ENCODE data around the gene GOLGB1.
"Not testable (repeated sequence)": the region's sequence is repeated elsewhere in the genome, so short reads cannot be mapped to it uniquely, and the experiment has no call there.

DNA sequence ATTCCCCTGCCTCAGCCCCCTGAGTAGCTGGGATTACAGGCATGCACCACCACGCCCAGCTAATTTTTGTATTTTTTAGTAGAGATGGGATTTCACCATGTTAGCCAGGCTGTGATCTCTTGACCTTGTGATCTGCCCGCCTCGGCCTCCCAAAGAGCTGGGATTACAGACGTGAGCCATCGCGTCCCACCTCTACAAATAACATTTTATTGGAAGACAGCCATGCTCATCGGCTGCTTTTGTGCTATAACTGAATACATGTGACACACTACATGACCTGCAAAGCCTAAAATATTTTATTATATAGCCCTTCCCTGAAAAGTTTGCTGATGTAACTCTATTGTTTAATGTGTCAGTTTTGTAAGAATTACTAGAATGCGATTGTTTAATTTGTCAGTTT lies 33.2 kb upstream of the GOLGB1 start:
- not testable (repeated sequence) for TF ChIP-seq POLR2A (IDR thresholded peaks at IDR 0.05; ENCODE audit: low read depth, low read length); POLR2AphosphoS5 (IDR thresholded peaks at IDR 0.05; ENCODE audit: low read depth, low read length); PAX5 (IDR thresholded peaks at IDR 0.05; ENCODE audit: insufficient read depth, low read length, severe bottlenecking)
